Upper lobe of left lung (tissue), 6 donors: Measurements from ENCODE around the gene ACTA2. TPM values are rescaled to one million over a fixed set of nuclear protein-coding genes. Genes with fewer than 3 reads are reported as not detected.

Source experiments
- ATAC-seq, 2 donors: fragments of 200-7000 bp; cut with Tn5 transposase; one replicate each; pipeline ENCODE4 v1.9.1; 2022; ENCODE audit warnings: mild to moderate bottlenecking in 2 of 2, moderate library complexity in 2 of 2; ENCODE audit not compliant: low FRiP score in 2 of 2
- DNase-seq, 2 donors: peaks; one replicate each; pipeline ENCODE4 v3.0.0-alpha.2; 2019 to 2020
- H3K27ac ChIP-seq, 4 donors: fragments of 200-600 bp; sonication (generic); one replicate each; pipeline ENCODE4 v1.5.1; 2016 to 2019
- H3K27me3 ChIP-seq, 4 donors: fragments of 200-600 bp; sonication (generic); one replicate each; pipeline ENCODE4 v1.5.1; 2017 to 2019
- H3K36me3 ChIP-seq, 4 donors: fragments of 200-600 bp; sonication (generic); one replicate each; pipeline ENCODE4 v1.5.1; 2016 to 2019
- H3K4me1 ChIP-seq, 4 donors: fragments of 200-600 bp; sonication (generic); one replicate each; pipeline ENCODE4 v1.5.1; 2018 to 2019
- H3K4me3 ChIP-seq, 4 donors: fragments of 200-600 bp; sonication (generic); one replicate each; pipeline ENCODE4 v1.5.1; 2017 to 2019; ENCODE audit warnings: mild to moderate bottlenecking in 2 of 4, moderate library complexity in 1 of 4
- H3K9me3 ChIP-seq, 4 donors: fragments of 200-600 bp; sonication (generic); one replicate each; pipeline ENCODE4 v1.5.1; 2018 to 2019
- EP300 ChIP-seq, 4 donors: sonication (generic); formaldehyde crosslinking; IDR thresholded peaks; one replicate each; pipeline ENCODE4 v1.5.1; 2017; ENCODE audit warnings: antibody characterized with exemption in 4 of 4, control low read depth in 2 of 4
- POLR2A ChIP-seq, 4 donors: fragments of 450-650 bp; IDR thresholded peaks; one replicate each; pipeline ENCODE4 v1.5.1; 2016 to 2017; ENCODE audit warnings: antibody characterized with exemption in 4 of 4, mild to moderate bottlenecking in 2 of 4
- POLR2AphosphoS5 ChIP-seq, 2 donors: sonication (generic); formaldehyde crosslinking; IDR thresholded peaks; one replicate each; pipeline ENCODE4 v1.5.1; 2017; ENCODE audit warnings: antibody characterized with exemption in 2 of 2
- WGBS, 2 donors: methylation state at CpG; one replicate each; pipeline ENCODE4 v1.1.5; 2017 to 2018; 5-methylcytosine and 5-hydroxymethylcytosine counted together
- total RNA-seq, 6 donors: library from RNA; depleted of rRNA in 4 of 6; stranded (reverse); fragments of >200 nt in 4 of 6; gene quantifications; one replicate each; pipeline versions ENCODE4 v1.1.0 to v1.2.1, GENCODE V29; 2016 to 2021
- TF ChIP-seq, protein P1 (sequence below), 6 experiments: fragments of 450-650 bp in 4 of 6; fragments of 200-600 bp in 2 of 6; sonication (generic) in 2 of 6; IDR thresholded peaks; one replicate each; pipeline ENCODE4 v1.5.1; 2016 to 2019; ENCODE audit warnings: antibody characterized with exemption in 6 of 6
- donor health status: DM: no; HTN: no; CAD: no; lungs with moderate emphysema.
- donor health status: DM: no; HTN: yes; CAD: no; lungs with severe emphysema.

Gene ACTA2
- total RNA-seq, 6 donors from 2014 or later: 94.3 to 328 (median 186) TPM

DNA sequence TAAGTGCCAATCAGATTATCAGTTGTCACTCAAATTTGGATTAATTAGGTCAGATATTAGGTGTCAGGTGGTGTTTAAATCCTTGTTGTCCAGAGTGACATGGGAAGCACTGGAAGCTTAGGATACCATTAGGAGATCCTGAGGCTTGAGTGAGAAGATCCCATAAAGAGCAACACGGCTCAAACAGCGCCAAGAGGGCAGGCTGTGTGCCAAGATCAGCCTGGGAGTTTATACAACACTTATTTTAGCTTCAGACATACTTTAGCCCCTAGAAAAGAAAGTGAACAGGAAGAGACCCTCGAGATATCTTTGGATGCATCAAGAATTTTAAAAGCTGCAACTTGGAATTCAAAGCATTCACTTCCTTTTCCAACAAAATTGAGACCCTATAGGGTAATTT, 14.2 kb upstream of the ACTA2 start:
- Histone ChIP-seq H3K9me3 (no peaks in the 10 kb centered on the region), H3K27me3 (no peaks in the 10 kb centered on the region), H3K27ac (peak overlapping the region in 1 of 4 donors; percentile 49), H3K4me1 (peaks cover 0 to 14% (median 8%) of the 10 kb centered on the region in 4 donors), H3K4me3 (no peak overlapping the region), H3K36me3 (no peaks in the 10 kb centered on the region)
- TF ChIP-seq, protein P1, sequence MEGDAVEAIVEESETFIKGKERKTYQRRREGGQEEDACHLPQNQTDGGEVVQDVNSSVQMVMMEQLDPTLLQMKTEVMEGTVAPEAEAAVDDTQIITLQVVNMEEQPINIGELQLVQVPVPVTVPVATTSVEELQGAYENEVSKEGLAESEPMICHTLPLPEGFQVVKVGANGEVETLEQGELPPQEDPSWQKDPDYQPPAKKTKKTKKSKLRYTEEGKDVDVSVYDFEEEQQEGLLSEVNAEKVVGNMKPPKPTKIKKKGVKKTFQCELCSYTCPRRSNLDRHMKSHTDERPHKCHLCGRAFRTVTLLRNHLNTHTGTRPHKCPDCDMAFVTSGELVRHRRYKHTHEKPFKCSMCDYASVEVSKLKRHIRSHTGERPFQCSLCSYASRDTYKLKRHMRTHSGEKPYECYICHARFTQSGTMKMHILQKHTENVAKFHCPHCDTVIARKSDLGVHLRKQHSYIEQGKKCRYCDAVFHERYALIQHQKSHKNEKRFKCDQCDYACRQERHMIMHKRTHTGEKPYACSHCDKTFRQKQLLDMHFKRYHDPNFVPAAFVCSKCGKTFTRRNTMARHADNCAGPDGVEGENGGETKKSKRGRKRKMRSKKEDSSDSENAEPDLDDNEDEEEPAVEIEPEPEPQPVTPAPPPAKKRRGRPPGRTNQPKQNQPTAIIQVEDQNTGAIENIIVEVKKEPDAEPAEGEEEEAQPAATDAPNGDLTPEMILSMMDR (IDR thresholded peaks at IDR 0.05): no peak
- TF ChIP-seq POLR2A (IDR thresholded peaks at IDR 0.05): no peak
- no peak for TF ChIP-seq POLR2AphosphoS5 (IDR thresholded peaks at IDR 0.05)
- TF ChIP-seq EP300 (IDR thresholded peaks at IDR 0.05): no peak
- WGBS, 2 donors: 49 to 52% methylated on average over 3 of the region's 3 CpGs
- no peak for DNase-seq
- no peak for ATAC-seq

DNA sequence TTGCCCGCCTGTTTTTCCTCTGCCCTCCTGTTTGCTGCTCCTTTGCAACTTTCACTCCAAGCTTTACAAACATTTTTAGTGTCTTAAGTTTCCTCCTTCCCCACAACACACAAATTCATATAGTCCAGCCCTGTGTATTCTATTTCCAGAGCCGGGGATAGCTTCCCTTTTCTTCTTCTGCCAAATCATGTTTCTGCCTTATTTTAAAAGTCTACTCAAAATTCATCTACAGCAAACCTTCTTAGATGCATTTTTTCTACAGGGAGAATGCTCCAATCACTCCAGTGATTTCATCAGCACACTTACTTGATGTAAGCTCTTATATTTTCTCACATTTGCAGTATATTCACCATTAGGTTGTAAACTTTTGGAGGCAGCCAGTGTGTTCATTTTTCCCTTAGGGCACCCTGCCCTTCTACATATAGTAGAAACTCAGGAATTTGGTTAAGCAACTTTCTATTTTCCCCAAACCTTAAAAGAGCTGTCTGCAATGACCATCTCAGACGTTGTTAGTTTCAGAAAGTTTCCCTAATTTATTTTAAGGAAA, 12.4 kb upstream of the ACTA2 start:
- no peak overlapping the region for H3K4me3 ChIP-seq
- no peaks in the 10 kb centered on the region for H3K36me3 ChIP-seq
- no peaks in the 10 kb centered on the region for H3K27me3 ChIP-seq
- ATAC-seq (no peak), DNase-seq (no peak)
- H3K4me1 ChIP-seq: peaks cover 0 to 11% (median 4%) of the 10 kb centered on the region in 4 donors
- no peaks in the 10 kb centered on the region for H3K9me3 ChIP-seq
- 51 to 62% methylated on average over 3 of the region's 3 CpGs for WGBS, 2 donors
- TF ChIP-seq, protein P1 (IDR thresholded peaks at IDR 0.05): no peak
- no peak for TF ChIP-seq EP300 (IDR thresholded peaks at IDR 0.05)
- no peak for TF ChIP-seq POLR2AphosphoS5 (IDR thresholded peaks at IDR 0.05)
- H3K27ac ChIP-seq: peak overlapping the region in 1 of 4 donors; percentile 5

DNA sequence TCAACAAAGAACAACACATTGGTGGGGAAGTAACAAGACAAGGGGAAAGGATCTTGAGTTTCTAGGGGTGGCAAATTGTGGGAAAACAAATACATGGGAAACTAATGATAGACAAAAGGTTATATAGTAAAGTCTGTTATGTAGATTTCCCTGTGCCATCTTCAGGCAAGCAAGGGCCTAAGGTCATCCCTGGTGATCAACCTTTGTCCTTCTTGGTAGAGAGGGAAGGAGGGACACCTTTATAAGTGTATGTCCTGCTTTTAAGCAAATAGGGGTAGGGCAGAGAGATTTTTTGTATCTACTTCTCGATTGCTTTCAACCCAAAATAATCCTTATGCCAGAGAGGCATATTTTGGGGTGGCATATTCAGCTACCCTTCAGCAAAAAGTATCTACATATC, 11.8 kb upstream of the ACTA2 start:
- ATAC-seq: no peak
- Histone ChIP-seq H3K27ac (no peak overlapping the region), H3K27me3 (no peaks in the 10 kb centered on the region), H3K4me1 (peaks cover 0 to 11% (median 4%) of the 10 kb centered on the region in 4 donors), H3K36me3 (no peaks in the 10 kb centered on the region), H3K4me3 (no peak overlapping the region), H3K9me3 (no peaks in the 10 kb centered on the region)
- DNase-seq: no peak
- no peak for TF ChIP-seq POLR2A (IDR thresholded peaks at IDR 0.05)
- TF ChIP-seq EP300 (IDR thresholded peaks at IDR 0.05): no peak
- TF ChIP-seq, protein P1 (IDR thresholded peaks at IDR 0.05): no peak
- no peak for TF ChIP-seq POLR2AphosphoS5 (IDR thresholded peaks at IDR 0.05)
- 81 to 92% methylated on average over 1 of the region's 1 CpG for WGBS, 2 donors

DNA sequence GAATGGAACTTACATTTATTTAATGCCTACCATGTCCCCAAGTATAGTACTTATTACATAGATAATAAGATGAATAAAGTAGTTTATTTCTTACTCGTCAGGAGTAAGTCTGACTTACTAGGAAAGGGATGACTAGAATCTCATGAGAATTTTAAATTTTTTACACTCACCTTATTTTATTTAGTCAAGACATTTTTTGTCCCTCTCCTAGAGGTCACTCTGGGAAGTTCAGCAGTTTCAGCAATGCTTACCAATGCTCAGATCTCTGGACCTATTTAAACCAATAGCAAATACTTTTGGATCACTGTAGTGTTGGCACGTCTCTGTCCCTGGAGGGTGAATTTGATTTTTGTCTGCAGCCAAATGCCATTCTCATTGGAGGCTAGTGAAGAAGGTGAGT, 10.7 kb upstream of the ACTA2 start:
- 97 to 98% methylated on average over 2 of the region's 2 CpGs for WGBS, 2 donors
- Histone ChIP-seq H3K27me3 (no peaks in the 10 kb centered on the region), H3K27ac (no peak overlapping the region), H3K9me3 (no peaks in the 10 kb centered on the region), H3K4me3 (no peak overlapping the region), H3K36me3 (no peaks in the 10 kb centered on the region), H3K4me1 (peaks cover 0 to 11% (median 4%) of the 10 kb centered on the region in 4 donors)
- DNase-seq (no peak), ATAC-seq (no peak)
- TF ChIP-seq EP300 (IDR thresholded peaks at IDR 0.05) (no peak), POLR2AphosphoS5 (IDR thresholded peaks at IDR 0.05) (no peak), POLR2A (IDR thresholded peaks at IDR 0.05) (no peak)
- TF ChIP-seq, protein P1 (IDR thresholded peaks at IDR 0.05): no peak

DNA sequence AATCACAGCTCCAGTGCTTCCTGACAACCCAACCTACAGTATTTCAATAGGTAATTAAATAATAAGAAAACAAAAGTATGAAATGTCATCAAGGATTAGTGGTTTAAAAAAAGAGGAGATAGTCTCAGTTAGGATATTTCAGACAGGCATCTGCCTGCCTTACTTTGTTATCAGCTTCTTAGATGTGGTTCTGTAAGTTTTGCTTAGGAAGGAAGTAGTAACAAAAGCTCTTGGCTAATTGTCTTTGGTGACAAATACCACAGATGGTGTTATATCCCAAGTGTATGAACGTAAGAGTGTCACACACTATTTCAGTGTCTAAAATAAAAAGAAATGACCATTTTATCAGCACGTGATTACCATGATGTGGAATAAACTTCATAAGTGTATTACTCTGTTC, 9.8 kb upstream of the ACTA2 start:
- Histone ChIP-seq H3K27ac (no peak overlapping the region), H3K27me3 (no peaks in the 10 kb centered on the region), H3K4me1 (peaks cover 0 to 11% (median 4%) of the 10 kb centered on the region in 4 donors), H3K36me3 (no peaks in the 10 kb centered on the region), H3K4me3 (no peak overlapping the region), H3K9me3 (no peaks in the 10 kb centered on the region)
- TF ChIP-seq POLR2AphosphoS5 (IDR thresholded peaks at IDR 0.05): no peak
- TF ChIP-seq EP300 (IDR thresholded peaks at IDR 0.05): no peak
- TF ChIP-seq POLR2A (IDR thresholded peaks at IDR 0.05): no peak
- TF ChIP-seq, protein P1 (IDR thresholded peaks at IDR 0.05): no peak
- WGBS, 2 donors: 41 to 54% methylated on average over 2 of the region's 2 CpGs
- ATAC-seq (no peak), DNase-seq (no peak)
